ENCODE results near the gene PTPRN2.
"Not testable (repeated sequence)": the region's sequence is repeated elsewhere in the genome, so short reads cannot be mapped to it uniquely, and the experiment has no call there.

PTPRN2 gene

DNA sequence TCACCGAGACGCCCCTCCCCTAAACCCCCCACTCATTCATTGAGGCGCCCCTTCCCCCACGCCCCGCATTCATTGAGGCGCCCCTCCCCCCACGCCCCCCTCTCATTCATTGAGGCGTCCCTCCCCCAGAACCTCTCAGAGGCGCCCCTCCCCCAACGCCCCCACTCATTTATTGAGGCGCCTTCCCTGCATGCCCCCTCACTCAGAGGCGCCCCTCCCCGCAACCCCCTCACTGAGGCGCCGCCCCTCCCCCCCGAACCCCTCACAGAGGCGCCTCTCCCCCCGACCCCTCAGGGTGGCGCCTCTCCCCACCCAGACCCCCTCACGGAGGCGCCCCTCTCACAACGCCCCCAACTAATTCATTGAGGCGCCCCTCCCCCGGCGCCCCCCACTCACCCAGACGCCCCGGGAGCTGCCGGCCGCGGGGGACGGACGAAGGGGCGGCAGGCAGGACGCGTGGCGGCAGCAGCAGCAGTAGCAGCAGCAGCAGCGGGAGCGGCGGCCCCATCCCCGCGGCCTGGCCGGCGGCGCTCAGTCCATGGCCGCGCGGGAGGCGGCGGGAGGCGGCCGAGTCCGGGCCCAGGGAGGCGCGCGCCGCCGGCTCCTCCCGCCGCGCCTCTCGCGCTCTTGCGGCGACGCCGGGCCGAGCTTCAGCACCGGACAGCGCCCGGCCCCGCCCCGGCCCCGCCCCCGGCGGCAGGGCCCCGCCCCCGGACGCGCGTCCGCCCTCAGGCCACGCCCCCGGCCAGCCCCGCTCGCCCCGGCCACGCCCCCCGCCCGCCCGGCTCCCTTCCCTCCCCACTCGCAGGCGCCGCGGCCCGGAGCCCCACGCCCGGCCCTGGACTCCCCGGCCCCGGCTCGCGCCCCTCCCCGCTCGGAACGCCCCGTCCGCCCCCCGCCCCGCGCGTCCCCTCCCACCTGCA, at the start of gene PTPRN2:
Gene PTPRN2, minus strand, starts transcription at position 662 of the 923 bp plus-strand sequence.
- DNase-seq (ENCODE audit: low read depth), result peak; percentile 22

DNA sequence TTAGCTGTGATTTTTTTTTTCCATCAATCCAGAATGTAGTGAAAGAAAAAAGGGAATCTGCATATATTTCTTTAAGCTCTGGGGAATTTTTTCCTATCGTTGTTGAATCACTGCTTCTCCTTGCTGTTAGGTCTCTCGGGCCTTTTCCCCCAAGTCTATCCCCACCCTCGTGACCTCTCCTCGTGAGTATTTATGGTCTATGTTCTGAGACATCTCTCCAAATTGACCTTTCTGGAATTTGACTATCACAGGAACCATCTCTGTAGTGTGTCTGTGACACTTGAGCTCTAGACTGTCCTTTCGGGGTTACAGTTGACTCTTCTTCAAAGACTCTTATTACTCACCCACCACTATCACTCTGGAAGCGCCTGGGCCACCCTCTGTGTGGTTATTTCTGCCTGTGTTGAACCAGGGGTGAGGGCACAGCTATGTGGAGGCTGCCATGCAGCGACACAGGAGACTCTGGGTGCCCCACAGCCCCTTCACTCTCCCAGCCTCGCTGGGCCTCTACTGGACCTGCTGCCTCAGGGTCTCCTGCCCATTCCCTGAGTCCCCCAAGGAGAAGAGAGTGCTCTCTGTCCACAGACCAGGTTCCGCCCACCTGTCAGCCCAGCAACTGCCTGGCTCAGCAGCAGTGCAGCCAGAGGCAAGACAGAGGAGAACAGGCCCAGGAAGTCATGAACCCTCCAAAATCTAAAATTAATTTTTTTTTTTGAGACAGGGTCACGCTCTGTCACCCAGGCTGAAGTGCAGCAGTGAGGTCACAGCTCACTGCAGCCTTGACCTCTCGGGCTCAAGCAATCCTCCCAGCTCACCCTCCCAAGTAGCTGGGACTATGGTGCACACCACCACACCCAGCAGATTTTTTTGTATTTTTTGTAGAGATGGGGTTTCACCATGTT, 45.7 kb upstream of the PTPRN2 start:
- no peak for DNase-seq (ENCODE audit: low read depth)

DNA sequence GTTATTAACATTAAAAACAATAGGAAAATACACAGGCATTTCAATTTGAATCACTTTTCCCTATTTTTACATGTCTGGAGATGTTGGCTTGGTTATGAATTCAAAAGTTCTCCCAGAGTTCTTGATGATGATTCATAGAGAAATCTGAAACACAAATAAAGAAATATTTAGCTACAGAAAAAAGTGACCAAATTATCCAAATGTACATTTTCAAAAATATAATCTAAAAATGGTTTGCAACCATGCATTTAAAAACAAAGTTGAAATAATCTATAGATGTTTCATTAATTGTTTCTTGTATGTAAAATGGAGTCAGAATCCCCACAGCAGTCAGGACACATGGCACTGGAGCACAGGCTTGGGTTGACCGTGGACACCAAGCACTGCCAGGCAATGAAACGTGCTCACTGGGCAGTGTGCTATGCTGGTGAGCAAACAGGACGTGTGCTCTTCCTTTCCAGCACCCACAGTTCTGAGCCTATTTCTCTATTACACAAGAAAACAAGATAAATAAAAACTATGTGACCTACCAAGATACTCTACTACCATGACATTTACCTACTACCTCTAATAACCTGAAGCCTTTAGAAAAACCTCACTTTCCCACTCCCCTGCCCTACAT, 44.1 kb upstream of the PTPRN2 start:
- DNase-seq (ENCODE audit: low read depth), result no peak

DNA sequence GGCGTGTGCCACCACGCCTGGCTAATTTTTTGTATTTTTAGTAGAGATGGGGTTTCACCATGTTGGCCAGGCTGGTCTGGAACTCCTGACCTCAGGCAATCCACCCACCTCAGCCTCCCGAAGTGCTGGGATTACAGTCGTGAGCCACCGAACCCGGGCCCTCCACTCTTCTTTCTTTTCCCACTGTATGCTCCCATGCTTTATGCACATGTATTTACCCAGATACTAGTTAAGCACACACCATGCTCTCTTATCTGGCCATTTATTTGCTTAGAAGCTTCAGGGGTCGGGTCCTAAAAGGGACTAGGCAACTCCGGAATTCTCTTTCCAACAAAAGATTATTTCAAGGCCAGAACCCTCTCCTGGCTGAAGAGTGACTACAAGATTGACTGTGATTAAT, 38.7 kb upstream of the PTPRN2 start:
- not testable (repeated sequence) for DNase-seq (ENCODE audit: low read depth)

DNA sequence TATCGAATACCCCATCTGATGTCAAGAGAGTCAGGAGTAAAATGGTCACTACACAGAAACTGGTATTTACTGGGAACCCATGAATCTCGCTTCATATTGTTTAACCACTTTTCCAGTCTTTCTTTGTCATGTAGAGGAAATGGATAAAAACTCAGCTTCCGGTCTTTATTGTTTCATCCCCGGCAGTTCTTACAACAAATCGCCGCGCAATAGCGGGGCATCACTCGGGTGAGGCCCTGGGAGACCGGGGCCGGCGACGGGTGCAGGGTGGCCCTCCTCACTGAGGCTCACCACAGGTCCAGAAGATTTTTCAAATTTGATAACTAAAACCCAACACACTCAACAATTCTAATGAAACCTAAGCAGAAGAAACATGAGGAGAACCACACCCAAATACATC, 35.6 kb upstream of the PTPRN2 start:
- DNase-seq (ENCODE audit: low read depth), result no peak

DNA sequence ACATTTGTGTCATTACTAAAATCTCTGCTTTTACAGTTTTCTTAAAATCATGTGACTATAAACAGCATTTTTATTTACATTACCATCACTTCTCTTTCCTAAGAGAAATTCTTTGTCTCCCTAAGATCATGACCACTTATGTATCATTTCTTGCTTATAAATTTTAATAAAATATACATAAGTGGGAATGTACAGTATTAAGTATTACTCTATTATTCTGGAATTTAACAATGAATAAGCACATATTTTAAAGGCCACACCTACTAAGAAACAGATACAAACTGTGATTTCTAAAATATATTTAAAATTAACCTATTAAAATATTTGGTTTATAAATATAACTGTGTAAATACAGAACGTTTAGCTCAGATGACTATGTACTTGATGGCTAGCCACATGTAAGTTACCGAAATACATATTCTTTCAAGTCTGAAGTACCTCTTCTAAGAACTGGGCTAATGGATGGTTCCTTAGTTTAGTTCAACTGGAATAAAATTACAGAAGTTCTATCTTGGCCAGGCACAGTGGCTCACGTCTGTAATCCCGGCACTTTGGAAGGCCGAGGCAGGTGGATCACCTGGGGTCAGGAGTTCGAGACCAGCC, 33.3 kb upstream of the PTPRN2 start:
- DNase-seq (ENCODE audit: low read depth), result no peak

DNA sequence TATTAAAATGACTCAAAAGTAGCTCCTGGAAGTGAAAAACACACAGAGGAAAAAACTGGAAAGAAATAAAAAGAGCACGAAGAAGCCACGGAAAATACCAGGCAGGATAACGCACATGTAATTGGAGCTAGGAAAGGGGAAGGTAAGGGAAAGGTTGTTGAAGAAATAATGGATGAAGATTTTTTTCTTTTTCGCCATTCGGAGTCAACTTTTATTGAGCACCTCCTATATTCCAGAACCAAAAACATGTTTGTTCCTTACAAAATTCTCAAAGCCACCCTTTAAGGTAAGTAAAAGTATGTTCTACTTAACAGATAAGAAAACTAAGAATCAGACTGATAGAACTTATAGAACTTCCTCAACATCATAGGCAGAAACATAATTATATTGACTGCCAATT, 32.8 kb upstream of the PTPRN2 start:
- no peak for DNase-seq (ENCODE audit: low read depth)

DNA sequence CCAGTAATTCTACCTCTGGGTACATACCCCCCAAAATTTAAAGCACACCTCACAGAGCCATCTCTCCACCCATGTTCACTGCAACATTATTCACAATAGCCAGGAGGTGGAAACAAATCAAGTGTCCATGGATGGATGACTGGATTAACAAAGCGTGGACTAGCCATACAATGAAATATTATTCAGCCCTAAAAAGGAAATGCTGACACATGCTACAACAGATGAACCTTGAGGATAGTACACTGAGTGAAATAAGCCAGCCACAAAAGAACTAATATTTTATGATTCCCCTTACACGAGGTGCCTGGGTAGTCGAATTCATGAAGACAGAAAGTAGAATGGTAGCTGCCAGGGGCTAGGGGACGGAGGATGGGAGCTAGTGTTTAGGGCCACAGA, 31.1 kb upstream of the PTPRN2 start:
- no peak for DNase-seq (ENCODE audit: low read depth)

DNA sequence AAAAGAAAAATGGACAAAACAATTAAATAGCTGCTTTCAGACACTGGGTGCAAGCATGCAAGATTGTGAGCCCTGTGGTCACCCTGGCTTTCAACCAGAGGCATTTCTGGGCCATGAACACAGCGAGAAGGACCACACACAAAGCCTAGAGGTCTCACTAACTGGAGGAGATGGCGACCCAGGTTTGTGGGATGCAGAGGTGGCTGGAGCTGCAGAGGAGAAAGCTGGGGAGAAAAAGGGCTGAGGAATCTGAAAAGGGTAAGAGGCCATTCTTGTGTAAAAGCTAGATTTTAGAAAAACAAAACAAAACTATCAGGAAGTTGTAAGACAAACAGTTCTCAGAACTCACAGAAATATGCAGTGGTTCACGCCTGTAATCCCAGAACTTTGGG, 30.1 kb upstream of the PTPRN2 start:
- no peak for DNase-seq (ENCODE audit: low read depth)

DNA sequence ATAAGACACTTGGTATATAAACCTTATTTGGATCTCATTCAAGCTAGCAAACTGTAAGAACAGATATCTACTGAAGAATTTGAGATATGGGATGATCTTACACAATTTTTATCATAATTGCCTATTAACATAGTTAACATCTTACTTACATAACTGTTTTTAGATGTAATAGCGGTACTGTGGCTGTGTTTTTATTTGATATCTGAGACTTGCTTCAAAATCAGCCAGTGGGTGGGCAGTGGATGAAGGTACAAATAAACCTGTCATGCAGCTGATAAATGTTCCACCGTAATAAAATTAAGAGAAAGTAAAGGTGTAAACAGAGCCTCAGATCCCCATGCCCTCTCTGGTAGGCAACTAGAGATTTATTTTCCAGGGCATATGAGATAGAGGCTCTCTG, 28.4 kb upstream of the PTPRN2 start:
- DNase-seq (ENCODE audit: low read depth), result no peak

DNA sequence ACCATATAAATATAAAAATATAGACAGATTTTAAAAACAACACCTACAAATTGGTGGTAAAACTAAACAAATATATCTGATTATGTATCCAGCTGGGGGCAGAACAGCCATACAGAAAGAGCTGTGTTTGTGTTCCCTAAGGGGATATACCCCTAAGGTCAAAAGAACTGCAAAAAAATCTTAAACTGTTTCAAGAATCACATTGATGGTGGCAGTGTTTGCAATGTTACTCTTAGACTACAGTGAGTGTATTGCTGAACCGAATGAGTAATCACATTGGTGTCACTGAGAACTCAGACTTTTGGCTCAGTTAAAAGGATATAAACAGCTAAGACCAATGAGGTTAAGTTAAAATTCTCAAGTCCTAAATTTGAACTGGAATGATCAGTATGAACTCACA, 27.1 kb upstream of the PTPRN2 start:
- no peak for DNase-seq (ENCODE audit: low read depth)

DNA sequence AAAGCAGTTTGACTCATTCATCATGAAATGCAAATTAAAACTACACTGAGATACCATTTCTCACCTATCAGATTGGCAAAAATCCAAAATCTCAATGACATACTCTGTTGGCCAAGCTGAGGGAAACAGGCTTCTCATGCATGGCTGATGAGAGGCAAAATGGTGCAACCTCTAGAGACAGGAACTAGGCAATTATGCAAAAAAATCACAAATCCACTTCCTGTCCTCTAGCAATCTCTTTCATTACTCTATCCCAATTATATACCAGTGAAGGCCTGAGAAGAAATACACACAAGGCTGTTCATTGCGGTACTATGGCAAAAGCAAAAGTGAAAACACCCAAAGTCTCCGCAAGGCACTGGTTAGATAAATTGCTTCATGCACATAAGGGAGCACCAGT, 25.9 kb upstream of the PTPRN2 start:
- no peak for DNase-seq (ENCODE audit: low read depth)

DNA sequence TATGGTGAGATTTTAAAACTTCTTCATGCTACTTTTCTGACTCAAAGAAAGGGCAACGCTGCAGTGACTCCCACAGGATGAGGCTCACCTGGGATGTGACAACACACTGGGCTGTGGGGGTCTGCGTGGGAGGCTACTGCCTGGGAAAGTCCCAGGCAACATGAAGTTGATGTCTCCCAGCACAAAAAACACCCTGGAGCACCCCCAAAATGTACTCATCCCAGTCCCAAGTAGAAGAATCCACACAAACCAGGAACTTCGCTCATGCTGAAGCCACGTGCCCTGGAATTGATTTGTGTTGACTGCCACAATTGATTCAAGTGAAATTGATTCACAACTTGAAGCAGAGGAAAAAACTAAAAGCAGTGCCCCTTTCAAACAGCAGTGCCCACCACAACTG, 24.9 kb upstream of the PTPRN2 start:
- no peak for DNase-seq (ENCODE audit: low read depth)

DNA sequence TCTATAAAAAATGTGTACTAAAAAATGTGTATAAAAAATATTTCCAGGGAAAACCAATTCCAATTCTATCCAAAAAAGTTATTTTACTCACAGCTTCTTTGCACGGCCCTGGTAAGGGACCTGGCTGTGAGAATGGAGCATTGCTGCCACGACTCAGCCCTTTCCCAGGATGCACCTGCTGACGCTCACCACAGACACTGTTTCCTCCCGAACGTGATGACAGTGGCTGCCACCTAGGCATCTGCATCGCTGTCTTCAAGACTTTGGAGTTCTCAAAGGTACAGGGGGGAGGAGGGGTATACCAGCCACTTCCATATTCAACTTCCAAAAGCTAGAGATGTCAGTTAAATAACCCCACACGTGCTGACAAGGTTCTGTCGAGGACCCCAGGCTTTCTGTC, 23.9 kb upstream of the PTPRN2 start:
- no peak for DNase-seq (ENCODE audit: low read depth)

DNA sequence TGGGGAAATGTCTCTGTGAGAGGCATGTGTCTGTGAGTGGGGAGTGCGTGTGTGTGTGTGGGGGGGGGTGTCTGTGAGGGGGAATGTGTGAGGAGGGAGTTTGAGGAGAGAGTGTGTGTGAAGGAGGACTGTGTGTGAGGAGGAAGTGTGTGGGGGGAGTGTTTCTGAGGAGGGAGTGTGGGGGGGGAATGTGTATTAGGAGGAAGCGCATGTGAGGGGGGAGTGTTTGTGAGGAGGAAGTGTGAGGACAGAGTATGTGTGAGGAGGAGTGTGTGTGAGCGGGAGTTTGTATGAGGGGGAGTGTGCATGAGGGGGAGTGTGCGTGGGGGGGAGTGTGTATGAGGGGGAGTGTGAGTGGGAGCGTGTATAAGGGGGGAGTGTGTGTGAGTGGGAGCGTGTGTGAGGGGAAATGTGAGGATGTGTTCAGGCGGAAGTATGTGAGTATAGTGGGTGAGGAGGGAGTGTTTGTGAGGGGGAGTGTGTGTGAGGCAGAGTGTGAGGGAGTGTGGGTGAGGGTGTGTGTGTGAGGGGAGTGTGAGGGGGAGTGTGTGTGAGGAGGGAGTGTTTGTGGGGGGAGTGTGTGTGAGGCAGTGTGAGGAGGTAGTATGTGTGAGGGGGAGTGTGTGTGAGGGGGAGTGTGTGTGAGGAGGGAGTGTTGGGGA, 21.8 kb upstream of the PTPRN2 start:
- DNase-seq (ENCODE audit: low read depth), result no peak

DNA sequence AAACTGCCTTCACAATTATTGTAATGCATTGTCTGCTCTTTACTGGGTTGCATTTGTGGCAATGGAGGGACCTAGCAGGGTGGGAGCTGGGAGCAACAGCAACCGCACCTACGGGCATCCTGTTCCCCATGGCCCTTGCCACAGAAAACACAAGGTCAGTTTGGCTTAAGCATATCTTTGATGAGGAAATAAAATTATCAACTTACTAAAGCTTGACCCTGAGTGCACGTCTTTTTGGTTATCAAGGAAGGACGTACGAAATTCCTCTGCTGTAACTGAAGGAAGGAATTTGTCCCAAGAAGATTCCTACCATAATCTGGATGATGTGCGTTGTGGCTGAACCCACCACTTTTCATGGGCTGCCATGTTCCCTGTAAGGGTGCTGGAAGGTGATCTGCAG, 19.9 kb upstream of the PTPRN2 start:
- no peak for DNase-seq (ENCODE audit: low read depth)

DNA sequence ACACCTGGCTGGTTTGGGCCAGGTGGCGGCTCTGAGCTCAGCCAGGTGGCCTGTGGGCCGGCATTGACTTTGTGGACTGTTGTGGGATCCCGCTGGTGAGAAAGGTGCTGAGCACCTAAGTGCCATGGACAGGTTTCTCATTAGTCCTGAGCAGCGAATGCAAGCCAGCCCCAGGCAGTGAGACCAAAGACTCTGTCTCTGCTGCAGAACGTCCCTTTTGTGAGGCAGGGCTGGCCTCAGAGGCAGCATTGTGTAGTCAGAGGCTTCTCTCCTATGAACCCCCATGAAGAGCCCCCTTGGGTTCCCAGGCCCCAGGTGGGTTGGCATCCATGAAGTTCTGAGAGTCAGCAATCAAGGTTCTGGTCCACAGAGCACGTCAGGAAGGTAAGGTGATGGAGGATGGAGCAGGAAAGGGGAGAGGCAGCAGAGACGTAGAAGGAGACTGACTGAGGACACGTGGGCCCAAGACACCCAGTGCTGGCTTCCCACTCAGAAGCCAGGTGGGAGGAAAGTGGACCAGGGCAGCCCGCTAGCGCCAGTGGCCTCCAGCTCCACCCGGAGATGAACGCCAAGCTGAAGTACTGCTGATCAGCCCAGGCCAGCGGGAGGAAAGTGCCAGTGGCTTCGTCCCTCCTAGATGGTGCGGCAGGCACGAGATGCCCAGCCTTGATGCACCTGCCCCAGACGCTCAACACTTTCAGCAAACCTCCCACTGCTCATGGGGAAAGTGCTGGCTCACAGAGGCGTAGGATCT, 19.2 kb upstream of the PTPRN2 start:
- DNase-seq (ENCODE audit: low read depth), result no peak

DNA sequence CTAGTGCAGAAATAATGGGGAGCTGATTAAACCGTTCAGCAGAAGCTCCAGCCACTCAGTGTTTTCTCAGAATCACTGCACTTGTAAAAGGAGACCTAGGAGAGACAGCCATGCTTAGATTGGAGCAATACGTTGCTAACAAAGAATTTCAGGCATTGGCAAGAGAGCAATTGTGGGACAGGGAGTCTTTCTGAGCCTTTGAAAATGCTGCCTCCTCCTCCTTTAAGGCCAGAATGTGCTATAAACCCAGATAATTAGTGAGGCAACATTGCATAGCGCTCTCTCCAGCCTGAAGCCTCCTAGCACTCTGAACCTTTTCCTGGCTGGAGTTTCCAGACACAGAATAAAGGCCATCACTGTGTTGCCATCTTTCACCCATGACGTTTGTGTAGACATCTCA, 18.5 kb upstream of the PTPRN2 start:
- DNase-seq (ENCODE audit: low read depth), result no peak

DNA sequence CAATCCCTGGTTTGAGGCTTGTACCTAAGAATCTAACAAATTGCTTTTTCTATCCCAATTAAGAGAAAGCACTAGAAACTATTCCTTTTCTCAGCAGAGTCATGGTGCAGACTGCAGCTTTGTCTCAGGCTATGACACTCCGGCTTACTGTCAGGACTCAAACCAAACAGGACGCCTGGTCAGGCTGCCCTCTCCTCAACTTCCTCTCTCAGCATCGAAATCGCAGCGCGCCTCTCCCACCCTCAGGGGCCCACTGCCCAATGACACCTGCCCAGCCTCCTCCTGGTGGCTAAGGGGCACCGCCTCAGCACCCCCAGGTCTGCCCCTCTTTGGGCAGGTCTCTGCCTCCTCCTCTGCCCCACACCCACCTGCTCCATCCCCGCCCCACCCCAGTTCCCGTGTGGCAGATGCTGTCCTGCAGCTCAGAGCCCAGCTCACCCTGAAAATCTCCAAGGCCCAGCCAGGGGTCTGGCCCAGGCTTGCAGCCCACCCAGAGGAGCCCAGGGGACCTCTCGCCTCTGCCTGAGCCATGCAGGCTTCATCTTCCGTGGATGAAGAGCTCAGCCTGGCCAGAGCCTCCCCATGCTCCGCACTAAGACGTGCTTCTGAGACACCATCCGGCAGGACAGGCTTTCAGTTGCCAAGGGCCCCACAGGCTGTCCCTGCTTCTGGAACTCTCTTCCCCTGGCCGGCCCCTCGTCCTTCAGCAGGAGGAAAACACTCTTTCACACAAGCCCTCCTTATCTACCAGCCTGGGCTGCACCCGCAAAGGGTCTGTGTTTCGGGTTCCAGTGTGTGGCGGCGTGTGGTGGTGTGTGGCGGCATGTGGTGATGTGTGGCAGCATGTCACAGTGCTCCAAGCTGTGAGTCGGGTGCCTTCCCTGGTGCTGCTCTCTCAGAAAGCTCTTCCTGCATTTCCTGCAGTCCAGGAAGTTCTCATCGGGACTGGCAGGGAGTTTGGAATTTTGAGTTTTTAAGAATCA, 16.4 kb upstream of the PTPRN2 start:
- no peak for DNase-seq (ENCODE audit: low read depth)

Measured in stimulated activated CD4-positive, alpha-beta T cell treated with anti-CD3 and anti-CD28 coated beads, Interleukin-2, amount 100 ng/mL, for 4 hours (primary cell).